BE2C (cell line): Measurements from ENCODE around the gene SVOPL.

Experiments
- DNase-seq: peaks from one replicate; pipeline ENCODE4 v3.0.0-alpha.2; 2020
- H3K27me3 ChIP-seq: fragments of 250-450 bp; sonication (Bioruptor Pico); 2 replicates; pipeline ENCODE4 v1.5.1; 2020; ENCODE audit warnings: mild to moderate bottlenecking
- H3K36me3 ChIP-seq: fragments of 250-450 bp; sonication (Bioruptor Pico); 2 replicates; pipeline ENCODE4 v1.5.1; 2020; ENCODE audit warnings: mild to moderate bottlenecking
- H3K4me1 ChIP-seq: fragments of 250-450 bp; sonication (Bioruptor Pico); 2 replicates; pipeline ENCODE4 v1.5.1; 2020
- H3K4me3 ChIP-seq: 2 replicates; pipeline ENCODE4 v1.5.1; 2011; ENCODE audit warnings: low read depth, low read length
- H3K9me3 ChIP-seq: fragments of 250-450 bp; sonication (Bioruptor Pico); 2 replicates; pipeline ENCODE4 v1.5.1; 2020
- TF ChIP-seq, protein P1 (sequence below): IDR thresholded peaks from 2 replicates; pipeline ENCODE4 v1.5.1; 2012; ENCODE audit warnings: mild to moderate bottlenecking, low read depth, low read length

The SVOPL gene

GRCh38 chr7:138729444-138729843 is 28.3 kb upstream of the SVOPL start:
- no peak overlapping the region for H3K4me3 ChIP-seq
- no peaks in the 10 kb centered on the region for H3K27me3 ChIP-seq
- H3K36me3 ChIP-seq = no peaks in the 10 kb centered on the region
- TF ChIP-seq, protein P1, sequence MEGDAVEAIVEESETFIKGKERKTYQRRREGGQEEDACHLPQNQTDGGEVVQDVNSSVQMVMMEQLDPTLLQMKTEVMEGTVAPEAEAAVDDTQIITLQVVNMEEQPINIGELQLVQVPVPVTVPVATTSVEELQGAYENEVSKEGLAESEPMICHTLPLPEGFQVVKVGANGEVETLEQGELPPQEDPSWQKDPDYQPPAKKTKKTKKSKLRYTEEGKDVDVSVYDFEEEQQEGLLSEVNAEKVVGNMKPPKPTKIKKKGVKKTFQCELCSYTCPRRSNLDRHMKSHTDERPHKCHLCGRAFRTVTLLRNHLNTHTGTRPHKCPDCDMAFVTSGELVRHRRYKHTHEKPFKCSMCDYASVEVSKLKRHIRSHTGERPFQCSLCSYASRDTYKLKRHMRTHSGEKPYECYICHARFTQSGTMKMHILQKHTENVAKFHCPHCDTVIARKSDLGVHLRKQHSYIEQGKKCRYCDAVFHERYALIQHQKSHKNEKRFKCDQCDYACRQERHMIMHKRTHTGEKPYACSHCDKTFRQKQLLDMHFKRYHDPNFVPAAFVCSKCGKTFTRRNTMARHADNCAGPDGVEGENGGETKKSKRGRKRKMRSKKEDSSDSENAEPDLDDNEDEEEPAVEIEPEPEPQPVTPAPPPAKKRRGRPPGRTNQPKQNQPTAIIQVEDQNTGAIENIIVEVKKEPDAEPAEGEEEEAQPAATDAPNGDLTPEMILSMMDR = no peak
- DNase-seq = no peak
- no peaks in the 10 kb centered on the region for H3K9me3 ChIP-seq
- no peaks in the 10 kb centered on the region for H3K4me1 ChIP-seq

DNA sequence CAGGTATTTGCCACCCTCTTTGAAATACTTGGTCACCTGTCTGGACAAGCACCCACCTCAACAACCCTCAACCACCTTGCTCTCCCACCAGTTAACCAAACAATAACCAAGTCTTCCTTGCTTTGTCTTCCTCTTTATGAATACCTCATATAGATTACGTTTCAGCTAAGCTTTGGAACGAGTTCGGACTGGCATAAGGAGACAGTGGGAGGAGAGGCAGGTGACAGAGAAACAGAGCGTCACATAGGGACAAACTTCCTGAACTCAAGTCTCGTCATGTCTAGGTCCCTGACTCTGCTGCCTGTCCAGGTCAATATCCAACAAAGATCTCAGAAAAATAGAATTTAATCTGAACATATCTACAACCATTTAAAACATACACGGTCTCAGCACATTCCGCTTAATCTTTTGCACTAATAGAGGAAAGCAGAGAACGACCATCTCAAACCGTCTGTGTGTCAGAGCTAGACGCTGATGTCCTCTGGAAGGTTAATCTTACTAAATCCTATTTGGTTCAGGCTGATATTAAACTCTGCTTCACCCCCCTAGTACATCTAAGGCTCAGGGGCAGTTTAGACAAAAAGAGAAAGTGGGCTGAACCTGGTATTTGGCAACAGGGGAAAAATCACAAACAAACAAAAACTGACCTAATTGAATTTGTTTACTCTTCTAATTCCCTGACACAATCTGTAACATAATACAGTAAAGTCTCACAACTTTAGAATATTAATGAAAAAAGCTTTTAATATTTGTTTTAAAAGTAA is 26.4 kb upstream of the SVOPL start:
- Histone ChIP-seq H3K27me3 (no peaks in the 10 kb centered on the region), H3K4me1 (no peaks in the 10 kb centered on the region), H3K36me3 (no peaks in the 10 kb centered on the region), H3K4me3 (no peak overlapping the region), H3K9me3 (no peaks in the 10 kb centered on the region)
- no peak for DNase-seq
- TF ChIP-seq, protein P1 = no peak

DNA sequence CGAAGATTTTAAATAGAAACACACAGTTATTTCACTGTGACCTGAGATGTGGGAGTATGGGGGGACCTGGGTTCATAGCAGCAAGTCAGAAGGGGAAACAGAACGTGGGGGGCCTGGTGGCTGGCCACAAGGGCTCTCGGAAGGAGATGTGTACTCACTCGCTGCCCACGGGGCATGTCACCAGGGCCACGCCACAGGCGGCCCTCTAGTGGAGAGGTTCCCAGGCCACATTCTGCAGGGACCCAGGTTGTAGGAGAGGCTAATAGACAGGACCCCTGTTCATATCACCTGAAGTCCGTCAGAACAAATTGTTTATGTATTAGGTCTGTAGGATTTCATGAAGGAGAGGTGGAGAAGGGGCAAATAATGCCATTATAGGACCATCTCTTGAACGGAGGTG is 25.1 kb upstream of the SVOPL start:
- H3K27me3 ChIP-seq = no peaks in the 10 kb centered on the region
- no peak for DNase-seq
- TF ChIP-seq, protein P1 = peak; percentile 34
- no peaks in the 10 kb centered on the region for H3K9me3 ChIP-seq
- no peaks in the 10 kb centered on the region for H3K36me3 ChIP-seq
- no peaks in the 10 kb centered on the region for H3K4me1 ChIP-seq
- H3K4me3 ChIP-seq = no peak overlapping the region

- no peaks in the 10 kb centered on the region for H3K36me3 ChIP-seq
- TF ChIP-seq, protein P1 = no peak
- H3K4me1 ChIP-seq = no peaks in the 10 kb centered on the region
- H3K4me3 ChIP-seq = no peak overlapping the region
- H3K27me3 ChIP-seq = no peaks in the 10 kb centered on the region
- DNase-seq = no peak
- H3K9me3 ChIP-seq = no peaks in the 10 kb centered on the region
Measured at GRCh38 chr7:138720286-138720685, 19.1 kb upstream of the SVOPL start.

DNA sequence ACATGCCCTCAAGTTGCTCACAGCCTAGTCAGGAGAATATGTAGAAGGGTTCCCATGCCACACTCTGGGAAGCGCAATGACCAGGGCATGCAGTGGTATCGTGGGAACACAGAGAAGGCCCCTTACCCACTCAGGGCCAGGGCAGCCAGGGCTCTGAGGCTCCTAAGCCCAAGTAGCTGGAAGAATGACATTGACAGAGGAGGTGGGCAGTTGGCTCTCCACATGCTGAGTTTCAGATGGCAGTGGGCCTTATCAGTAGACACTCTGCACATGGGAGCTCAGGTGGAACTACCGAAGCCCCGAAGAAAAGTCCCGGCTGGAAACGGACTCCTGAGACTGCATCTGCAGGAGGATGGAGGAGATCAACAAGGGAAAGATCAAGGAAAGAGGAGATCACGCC is 15.7 kb upstream of the SVOPL start:
- TF ChIP-seq, protein P1 = no peak

GRCh38 chr7:138713191-138713590 is 12.0 kb upstream of the SVOPL start:
- no peak for DNase-seq
- Histone ChIP-seq H3K27me3 (no peaks in the 10 kb centered on the region), H3K36me3 (no peaks in the 10 kb centered on the region), H3K9me3 (no peaks in the 10 kb centered on the region), H3K4me1 (no peaks in the 10 kb centered on the region), H3K4me3 (no peak overlapping the region)
- TF ChIP-seq, protein P1 = no peak

More for the DNA sequence above, 15.7 kb upstream of the SVOPL start:
- no peak overlapping the region for H3K4me3 ChIP-seq
- no peaks in the 10 kb centered on the region for H3K27me3 ChIP-seq
- no peak for DNase-seq
- H3K36me3 ChIP-seq = no peaks in the 10 kb centered on the region
- H3K4me1 ChIP-seq = no peaks in the 10 kb centered on the region
- H3K9me3 ChIP-seq = no peaks in the 10 kb centered on the region
